Ecto neural progenitor cell (in vitro differentiated cells): ENCODE data around the gene GCNT3.

ENCODE experiments used
- DNase-seq: peaks from one replicate; pipeline ENCODE4 v3.0.0-alpha.2; 2018; ENCODE audit warnings: low spot score

Gene GCNT3, protein sequence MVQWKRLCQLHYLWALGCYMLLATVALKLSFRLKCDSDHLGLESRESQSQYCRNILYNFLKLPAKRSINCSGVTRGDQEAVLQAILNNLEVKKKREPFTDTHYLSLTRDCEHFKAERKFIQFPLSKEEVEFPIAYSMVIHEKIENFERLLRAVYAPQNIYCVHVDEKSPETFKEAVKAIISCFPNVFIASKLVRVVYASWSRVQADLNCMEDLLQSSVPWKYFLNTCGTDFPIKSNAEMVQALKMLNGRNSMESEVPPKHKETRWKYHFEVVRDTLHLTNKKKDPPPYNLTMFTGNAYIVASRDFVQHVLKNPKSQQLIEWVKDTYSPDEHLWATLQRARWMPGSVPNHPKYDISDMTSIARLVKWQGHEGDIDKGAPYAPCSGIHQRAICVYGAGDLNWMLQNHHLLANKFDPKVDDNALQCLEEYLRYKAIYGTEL

DNA sequence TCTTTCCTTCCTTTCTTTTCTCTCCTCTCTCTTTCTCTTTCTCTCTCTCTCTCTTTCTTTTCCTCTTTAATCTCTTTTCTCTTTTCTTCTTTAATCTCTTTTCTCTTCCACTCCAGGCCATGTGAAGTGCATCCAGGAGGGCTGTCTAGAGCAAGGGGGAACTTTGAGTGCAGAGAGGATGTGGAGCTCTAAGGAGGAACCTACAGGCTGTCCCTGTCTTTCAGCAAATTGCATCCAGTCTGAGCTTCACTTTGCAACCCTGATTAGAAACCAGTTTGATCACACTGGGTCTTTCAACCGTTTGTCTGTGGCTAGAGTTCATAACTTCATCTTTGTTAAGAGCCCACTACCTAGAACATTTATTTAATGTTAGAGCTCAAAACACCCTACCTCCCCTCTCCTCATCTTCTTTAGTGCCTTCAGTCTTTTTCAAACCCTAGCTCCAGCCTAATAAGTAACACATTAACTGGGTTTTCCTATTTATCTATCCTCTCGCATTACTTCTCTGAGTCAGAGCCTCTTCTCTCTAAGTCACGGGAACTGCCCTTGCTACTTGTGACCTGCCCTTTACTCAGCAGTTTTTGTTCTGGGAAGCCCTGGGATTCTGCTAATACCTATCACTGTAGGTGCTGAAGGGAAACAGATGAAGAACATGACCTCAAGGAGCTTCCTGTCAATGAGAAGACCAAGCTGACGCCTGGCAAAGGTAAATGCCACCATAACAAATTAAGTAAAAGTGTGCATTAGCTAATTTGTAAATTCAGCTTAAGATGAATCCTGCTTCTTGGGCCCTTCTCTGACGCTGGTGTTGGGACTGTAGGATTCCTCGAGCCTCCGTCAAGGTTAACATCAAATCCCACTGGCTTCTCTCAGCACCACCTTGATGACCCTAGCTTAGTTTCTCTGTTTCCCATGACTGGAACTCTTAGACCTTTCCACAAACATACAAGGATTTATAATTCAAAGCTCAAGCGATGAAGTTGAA is at the start of gene GCNT3:
TSS of gene GCNT3 (plus strand) at position 508 of the 985 bp plus-strand sequence. CDS start 6,456 bp downstream, outside the sequence.
- no peak for DNase-seq

DNA sequence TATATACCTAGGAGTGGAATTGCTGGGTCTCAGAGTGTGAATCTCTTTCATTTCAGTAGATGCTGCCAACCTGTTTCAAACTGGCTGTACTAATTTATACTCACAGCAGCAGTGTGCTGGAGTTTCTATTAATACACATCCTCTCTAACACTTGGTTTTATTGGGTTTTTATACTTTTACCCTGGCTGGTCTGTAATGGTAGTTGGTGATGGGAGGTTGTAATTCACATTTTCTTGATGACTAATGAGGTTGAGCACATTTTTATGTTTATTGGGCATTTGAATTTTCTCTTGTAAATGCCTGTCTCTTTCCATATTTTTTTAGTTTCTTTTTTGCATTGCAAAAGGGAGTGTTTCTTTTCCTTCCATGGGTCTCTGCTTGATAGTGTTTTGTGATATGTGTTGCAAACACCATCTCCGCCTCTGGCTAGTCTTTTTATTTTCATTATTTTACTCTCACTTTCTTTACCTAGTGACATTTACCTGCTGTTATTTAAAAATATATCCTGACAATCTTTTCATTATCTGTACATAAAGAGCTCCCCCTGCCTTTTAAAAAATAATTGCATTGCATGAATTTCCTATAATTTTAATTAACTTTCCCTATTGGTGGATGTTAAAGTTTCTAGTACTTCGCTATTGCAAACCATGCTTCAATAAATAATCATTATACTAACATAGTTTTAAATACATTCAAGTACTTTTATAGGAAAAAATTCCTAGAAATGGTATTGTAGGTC is 49.0 kb upstream of the GCNT3 start:
- DNase-seq, result no peak

DNA sequence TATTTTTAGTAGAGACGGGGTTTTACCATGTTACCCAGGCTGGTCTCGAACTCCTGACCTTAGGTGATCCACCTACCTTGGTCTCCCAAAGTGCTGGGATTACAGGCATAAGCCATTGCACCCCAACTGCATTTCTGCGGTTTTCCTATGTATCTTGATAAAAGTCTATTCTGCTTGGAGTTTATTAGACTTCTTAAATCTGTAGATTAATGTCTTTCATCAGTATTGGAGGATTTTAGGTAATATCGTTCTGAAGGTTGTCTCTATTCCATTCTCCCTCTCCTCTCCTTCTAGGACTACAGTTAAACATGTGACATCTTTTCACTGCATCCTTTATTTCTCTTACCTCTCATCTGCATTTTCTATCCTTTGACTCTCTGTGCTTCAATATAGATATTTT is 46.3 kb upstream of the GCNT3 start:
- DNase-seq, result no peak

DNA sequence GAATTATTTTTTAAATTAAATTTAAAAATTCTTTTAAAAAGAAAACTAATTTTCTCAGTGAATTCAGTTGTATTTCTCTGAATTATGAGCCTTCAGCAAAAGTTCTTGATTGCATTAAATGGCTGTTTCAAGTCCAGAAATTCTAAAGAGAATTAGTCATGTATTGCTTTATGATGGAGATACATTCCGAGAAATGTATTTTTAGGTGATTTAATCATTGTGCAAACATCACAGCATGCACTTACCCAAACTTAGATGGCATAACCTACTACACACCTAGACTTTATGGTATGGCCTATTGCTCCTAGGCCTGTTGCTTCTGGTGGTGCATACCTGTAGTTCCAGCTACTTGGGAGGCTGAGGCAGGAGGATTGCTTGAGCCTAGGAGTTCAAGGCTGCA is 44.3 kb upstream of the GCNT3 start:
- no peak for DNase-seq

DNA sequence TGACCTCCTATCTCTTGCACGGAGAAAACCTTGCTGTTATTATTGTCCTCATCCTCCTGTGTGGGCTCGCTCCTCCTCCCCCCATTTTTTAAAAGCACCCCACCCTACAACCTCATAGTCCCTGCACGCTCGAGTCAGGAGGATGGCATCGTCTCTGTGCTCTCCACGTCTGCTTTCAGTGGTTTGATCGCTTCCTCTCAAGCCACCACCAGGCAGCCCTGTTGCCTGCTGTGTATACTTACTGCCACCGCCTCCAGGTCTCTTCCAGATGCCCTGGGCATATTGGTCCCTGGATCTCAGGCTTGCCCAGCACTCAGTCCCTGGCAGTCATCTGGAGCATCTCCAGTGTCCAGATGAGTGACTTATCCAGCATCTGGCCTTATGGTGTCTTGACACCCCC is 42.1 kb upstream of the GCNT3 start:
- no peak for DNase-seq

DNA sequence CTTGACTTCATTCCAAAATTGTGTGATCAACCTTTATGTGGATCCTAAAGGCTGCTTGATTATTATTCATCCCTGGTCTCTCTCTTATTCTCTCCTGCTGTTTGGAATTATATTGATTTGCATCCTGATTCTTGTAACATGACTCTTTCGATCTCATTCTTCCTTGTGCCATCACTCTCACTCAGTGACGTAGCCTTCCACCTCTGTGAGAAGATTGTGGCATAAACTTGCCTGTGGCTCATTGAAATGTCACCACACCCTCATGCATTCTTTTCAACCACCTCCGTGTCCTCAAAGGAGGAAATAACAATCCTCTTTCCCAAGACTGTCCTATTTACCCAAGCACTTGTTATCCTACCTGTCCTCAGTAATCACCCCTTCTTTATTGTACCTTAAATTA is 41.3 kb upstream of the GCNT3 start:
- DNase-seq, result no peak

DNA sequence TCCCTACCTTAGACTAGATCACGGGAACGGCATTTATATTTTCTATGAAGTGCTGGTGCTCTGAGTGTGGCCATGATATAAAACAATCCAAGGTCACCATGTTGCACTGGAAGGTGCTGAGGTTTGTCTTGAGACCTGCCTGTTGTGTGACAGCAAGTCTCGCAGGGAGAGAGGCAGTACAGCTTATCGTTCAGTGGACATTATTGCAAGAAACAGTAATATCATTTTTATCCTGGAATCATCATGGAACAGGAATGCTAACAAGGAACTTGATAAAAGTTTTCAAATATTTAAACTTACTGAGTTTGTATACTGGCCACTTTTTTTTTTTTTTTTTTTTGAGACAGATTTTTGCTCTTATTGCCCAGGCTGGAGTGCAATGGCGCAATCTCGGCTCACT is 40.0 kb upstream of the GCNT3 start:
- DNase-seq, result no peak

DNA sequence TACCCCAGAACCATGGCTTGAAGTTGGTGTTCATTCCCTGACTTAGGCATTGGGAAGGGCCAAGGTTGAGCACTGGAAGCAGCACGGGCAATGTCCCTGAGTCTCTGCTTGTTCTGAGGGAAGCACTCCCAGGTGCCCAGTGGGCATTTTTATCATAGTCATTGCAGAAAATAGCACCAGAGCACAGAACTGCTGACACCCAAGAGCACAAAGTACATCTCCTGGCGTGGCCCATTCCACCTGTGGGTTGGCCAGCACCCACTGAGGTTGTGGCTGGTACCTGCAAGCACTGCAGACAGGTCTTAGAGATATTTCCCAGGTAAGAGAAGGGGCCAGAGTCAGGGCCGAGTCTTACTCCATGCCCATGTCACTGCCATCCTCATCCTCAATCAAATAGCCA is 28.5 kb upstream of the GCNT3 start:
- no peak for DNase-seq

DNA sequence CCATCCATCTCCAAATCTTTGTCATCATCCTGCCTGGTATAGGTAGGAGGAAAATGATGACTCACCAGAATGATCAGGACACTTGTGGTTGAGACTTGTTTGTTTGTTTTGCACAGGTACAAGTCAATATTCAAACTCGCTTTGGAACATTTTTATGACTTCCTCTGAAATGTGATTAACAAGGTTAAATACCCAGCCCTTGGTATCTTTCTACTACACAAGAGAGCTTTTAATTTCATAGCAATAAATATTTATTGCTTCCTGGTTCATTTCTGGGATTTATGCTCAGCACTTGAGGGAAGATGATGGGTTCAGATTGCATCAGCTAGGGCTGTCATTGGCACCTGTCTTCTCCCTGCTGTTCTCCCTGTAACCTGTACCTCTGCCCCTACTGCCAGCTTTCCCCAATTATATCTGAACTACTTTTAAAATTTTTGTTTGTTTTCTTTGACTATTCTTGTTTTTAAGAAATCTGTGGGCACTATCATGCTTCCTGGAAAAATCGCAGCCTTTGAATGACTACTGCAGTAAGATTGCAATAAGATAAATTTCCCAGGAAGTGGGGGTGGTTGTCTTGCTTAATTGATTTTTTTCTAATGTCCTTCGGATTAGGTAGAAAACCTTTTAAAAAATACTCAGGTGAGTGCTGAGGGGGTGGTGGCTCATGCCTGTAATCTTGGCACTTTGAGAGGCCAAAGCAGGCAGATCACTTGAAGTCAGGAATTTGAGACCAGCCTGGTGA is 24.3 kb upstream of the GCNT3 start:
- DNase-seq, result no peak

DNA sequence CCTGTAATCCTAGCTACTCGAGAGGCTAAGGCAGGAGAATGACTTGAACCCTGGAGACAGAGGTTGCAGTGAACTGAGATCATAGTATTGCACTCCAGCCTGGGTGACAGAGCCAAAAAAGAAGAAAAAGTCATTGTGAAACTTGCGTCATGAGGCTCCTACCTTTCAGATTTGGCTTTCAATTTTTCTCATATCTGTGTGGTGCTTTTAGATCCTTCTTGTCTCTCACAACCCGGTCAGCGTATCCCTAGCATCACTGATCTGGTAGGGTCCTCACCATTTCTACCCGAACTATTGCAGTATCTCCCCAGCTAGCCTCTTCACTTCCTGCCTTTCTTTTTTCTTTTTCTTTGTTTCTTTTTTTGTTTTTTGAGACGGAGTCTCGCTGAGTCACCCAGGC is 21.6 kb upstream of the GCNT3 start:
- no peak for DNase-seq

DNA sequence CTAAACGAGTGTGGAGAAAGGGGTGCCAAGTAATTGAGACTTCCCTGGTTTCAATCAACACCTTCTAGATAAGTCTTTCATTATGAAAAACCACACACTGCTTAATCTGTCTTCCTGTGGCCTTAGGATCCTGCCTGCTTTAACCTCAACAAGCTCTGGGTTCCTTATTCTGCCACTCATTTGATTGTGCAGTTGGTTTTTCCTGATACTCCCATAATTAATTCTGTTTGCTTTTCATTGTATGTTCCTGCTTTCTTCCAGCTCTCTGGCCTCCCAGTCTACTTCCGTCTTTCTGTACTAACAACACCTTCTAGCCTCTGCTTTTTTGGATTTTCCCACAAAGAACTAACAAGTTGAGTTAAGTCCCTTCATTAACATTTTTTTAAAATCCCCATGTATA is 20.2 kb upstream of the GCNT3 start:
- no peak for DNase-seq

DNA sequence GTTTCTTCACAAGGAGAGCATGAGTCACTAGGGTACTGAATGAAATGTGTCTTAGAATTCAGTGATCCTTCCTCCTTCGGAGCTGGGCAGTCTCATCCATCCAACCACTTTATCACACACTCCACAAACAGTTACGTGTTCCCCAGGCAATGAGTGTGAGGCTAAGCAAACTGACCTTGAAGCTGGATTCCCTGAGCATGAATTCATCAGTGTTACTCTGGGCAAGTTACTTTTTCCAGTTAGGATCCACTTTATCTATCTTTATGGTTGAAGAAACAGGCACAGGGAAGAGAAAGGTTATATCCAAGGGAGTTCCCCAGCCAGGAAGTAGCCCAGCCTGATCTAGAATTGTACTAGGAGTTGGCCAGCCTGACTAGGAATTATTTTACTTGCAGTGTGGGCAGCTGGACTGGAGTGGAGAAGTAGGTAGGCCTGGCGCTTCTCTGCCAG is 17.1 kb upstream of the GCNT3 start:
- no peak for DNase-seq

DNA sequence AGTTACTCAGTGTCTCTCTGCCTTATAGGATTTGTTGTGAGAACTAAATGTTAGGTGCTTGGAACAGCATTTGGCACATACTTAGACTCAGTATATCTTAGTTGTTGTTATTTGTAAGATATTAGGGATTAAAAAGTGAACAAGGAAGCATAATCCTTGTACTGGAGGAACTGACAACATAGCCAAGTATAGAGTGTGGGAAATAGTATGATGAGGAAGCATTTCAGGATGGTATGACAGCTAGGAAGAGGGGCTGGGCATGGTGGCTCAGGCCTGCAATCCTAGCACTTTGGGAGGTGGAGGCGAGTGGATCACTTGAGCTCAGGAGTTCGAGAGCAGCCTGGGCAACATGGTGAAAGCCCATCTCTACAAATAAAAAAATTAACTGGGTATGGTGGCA is 16.6 kb upstream of the GCNT3 start:
- no peak for DNase-seq

DNA sequence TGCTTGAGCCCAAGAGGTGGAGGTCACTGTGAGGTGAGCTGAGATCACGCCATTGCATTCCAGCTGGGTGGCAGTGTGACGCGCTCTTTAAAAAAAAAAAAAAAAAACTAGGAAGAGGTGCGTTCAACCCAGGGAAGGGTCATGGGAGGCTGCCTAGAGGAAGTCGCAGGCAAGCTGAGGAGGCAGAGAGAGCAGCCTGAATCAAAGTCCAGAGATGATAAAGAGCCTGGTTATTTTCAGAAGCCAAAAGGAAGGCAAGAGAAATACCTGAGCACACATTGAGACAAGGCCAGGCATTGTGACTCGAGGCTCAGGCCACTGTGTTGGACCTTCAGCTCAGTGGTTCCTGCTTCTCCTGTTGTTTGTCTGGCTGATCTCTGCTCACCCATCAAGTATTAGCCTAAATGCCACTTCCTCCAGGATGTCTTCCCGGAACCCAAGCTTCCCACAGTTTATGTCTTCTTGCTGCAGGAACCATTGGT is 16.1 kb upstream of the GCNT3 start:
- DNase-seq, result no peak

DNA sequence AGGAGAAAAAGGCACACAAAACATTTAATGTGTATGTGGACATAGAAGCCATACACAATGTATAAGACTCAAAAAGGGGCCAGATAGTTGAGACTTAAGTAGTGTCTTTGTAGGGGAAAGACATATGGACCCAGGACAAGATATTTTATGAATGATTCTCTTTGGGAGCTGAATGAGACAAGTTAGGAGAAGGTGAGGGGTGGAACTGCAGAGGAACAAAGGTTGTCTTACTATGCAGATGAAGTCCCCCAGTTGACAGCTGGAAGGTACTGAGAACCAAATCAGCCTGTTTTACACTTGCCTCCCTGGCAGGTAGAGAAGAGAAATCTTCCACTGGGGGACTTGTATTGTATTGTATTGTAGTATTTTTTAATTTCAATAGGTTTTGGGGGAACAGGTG is 14.9 kb upstream of the GCNT3 start:
- DNase-seq, result no peak

DNA sequence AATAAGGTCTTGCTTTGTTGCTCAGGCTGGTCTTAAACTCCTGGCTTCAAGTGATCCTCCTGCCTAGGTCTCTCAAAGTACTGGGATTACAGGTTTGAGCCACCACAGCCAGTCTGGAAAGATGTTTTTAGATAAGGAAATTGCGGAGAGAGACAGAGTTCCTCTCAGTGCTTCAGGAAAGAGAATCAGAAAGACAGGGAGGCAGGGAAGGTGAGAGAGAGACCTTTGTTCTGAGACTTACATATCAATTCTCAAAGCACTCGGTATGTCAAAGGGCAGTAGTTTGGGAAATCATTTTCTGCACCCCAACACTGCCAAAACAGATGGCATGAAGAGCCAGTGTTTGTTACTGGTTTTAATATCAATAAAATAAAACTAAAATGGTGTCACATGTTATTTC is 13.1 kb upstream of the GCNT3 start:
- DNase-seq, result no peak

DNA sequence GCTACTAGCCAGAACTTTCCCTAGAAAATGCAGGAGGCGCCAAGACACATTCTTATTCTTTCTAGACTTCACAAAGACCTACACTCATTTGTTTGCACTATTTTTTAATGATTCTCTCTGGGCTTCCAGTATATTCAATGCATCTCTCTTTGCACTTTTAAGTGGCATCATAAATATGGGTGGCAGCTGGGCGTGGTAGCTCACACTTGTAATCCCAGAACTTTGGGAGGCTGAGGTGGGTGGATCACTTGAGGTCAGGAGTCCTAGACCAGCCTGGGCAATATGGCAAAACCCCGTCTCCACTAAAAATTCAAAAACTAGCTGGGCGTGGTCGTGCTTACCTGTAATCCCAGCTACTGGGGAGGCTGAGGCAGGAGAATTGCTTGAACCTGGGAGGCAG is 5.6 kb upstream of the GCNT3 start:
- DNase-seq, result no peak

DNA sequence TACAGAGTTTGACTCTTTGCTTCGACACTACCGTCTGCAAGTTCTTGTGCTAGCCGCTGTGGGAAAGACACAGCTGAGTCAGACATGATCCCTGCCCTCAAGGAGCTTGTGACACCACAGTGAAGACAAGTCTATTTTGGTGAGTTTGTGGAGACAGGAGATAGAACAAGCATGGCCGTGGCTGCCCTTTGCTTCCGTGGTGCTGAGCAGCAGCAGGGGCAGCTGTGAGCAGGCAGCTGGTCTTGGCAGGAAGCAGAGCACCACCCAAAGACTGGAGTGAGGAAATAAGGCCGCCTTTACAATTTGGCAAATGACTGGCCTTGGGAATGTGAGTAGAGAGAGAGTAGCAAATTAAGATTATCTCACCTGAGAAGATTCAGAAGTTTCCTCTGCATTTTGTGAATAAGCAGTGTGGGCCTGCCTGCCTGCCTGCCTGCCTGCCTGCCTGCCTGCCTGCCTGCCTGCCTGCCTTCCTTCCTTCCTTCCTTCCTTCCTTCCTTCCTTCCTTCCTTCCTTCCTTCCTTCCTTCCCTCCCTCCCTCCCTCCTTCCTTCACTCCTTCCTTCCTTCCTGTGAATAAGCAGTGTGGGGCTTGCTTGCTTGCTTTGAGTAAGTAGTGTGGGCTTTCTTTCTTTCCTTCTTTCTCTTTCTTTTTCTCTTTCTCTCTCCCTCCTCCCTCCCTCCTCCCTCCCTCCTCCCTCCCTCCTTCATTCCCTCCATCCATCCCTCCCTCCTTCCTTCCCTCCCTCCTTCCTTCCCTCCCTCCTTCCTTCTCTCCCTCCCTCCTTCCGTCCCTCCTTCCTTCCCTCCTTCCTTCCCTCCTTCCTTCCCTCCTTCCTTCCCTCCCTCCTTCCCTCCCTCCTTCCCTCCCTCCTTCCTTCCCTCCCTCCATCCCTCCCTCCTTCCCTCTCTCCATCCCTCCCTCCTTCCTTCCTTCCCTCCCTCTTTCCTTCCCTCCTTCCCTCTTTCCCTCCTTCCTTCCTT is 1.6 kb upstream of the GCNT3 start:
- no peak for DNase-seq

DNA sequence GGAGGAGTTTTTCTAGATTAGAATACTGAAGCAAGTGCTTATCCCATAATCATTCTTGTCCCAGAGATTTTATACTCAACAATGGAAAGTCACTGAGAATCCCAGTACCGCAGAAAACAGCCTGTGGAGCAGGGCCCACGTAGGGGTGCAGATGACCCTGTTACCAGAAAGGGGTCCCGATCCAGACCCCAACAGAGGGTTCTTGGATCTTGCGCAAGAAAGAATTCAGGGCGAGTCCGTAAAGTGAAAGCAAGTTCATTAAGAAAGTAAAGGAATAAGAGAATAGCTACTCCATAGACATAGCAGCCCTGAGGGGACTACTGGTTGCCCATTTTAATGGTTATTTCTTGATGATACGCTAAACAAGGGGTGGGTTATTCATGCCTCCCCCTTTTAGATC is 2.6 kb downstream of the GCNT3 start:
- DNase-seq, result no peak

DNA sequence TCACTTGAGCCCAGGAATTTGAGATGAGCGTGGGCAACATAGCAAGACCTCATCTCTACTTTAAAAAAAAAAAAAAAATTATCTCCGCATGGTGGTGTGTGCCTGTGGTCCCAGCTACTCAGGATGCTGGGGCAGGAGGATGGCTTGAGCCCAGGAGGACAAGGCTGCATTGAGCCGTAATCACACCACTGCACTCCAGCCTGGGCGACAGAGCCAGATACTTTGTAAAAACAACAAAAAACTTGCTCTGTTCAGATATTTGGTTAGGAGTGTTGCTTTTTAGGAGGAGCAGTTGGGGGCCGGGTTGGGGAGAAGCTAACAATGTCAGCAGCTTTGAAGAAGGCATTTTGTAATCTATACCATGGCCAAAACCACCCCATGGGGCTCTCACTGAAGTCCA is 4.1 kb downstream of the GCNT3 start:
- no peak for DNase-seq
